SH-SY5Y (cell line): ENCODE data around the gene GBX1.

Experiments
- GATA2 ChIP-seq: IDR thresholded peaks from 2 replicates; pipeline ENCODE4 v1.6.1; 2011; ENCODE audit warnings: mild to moderate bottlenecking, low read depth, low read length
- GATA3 ChIP-seq: IDR thresholded peaks from 2 replicates; pipeline ENCODE4 v1.6.1; 2011; ENCODE audit warnings: low read depth, mild to moderate bottlenecking, low read length, moderate library complexity

The GBX1 gene

DNA sequence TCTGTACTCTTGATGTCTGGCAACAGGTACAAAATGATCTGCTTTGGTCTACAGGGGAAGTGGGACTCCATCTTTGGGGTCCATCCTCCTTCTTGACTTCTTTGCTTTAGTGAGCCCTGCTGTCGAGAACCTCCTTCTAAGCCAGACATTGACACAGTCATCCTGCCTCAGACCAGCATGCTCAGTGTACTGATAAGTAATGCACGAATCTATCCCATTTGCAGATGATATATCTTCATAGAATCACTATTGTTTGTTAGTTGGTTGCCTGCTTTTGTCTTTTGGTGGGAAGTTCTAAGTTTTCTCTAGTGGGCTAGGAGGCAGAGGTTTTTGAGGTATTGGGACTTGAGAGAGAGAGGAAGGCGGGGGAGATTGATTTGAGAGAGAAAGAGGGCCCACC, 33.9 kb upstream of the GBX1 start:
- TF ChIP-seq GATA3 (no peak), GATA2 (no peak)

DNA sequence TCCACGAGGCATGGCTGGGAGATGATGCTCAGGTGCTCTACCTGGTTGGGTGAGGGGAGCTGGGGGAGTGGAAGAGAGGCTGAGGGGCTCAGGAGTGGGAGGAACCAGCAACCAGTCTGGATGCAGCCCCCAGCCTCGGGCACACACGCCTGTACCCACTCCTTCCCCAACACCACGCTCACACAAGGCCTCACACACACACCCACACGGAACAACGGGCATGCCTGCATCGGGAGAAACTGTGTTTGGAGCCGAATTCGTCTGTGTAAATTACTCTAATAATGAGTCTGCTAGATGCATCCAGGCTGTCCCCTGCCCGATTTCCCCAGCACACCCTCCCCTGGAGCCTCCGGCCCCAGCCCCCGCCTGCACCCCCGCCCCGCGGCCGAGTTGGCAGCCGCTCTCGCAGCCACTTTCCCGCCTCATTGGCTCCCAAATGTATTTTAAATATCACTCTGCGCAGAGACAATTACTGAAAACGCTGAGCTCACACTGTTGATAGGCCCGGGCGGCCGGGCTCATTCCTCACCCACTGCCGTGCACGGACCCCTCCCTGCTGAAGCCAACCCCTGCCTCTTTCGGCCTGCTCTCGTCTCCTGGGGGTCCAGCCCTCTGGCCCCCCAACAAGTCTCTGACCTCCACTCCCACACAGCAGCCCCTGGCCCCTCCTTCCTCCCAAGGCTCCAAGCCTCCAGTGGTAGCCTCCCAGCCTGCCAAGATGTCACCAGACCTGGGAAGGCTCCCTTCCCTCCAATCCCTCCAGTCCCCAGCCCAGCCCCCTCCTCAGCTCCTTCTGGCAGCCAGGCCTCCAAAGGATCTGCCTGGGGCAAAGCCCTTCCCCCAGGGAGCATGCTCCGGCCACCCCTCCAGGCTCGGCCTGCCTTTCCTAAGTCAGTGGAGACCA, 31.7 kb upstream of the GBX1 start:
- TF ChIP-seq GATA3: no peak
- TF ChIP-seq GATA2: no peak

DNA sequence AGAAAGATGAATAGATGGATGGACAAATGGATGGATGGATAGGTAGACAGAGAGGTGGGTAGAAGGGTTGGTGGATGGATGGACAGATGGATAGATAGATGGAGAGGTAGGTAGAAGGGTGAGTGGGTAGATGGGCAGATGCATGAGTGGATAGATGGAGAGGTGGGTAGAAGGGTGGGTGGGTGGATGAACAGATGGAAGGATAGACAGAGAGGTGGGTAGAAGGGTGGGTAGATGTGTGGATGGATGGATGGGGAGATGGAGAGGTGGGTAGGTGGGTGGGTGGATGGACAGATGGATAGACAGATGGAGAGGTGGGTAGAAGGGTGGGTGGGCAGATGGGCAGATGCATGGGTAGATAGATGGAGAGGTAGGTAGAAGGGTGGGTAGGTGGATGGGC, 30.4 kb upstream of the GBX1 start:
- TF ChIP-seq GATA3: no peak
- TF ChIP-seq GATA2: no peak

DNA sequence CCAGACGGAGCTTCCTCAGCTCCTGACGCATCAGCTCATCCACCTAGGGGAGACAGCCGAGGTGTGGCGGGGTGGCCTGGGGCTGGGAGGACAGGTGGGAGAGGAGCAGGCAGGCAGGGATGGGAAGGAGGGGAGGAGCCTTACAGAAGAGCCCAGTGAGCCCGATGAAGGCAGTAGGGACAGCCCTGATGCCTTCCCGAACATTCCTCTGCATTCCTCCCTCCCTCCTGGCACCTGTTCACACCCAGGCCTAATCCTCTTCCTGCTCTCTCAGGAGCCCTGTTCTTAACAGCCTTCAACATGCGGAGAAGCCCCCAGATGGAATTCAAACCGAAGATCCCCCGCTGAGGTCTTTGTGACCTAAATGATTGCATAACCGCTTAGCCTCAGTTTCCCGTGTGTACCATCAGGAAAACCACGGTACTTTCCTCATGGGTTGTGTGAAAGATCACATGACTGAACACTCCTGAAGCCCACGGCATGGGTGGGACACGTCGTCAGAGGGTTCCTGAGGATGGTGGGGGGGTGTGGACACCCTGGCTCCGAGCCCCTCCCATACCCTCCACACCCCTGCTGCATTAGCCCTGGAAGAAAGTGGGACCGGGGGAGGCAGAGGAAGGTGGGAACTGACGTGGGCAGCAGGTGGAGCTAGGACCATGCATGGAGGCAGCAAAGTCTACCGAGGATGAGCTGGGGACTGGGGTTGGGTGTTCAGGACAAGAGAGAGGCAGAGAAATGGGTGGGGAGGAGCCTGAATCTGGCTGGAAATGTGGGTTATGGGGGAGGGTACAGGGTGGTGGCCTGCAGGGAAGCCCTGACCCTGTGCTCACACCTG, 28.3 kb upstream of the GBX1 start:
- TF ChIP-seq GATA3: no peak
- TF ChIP-seq GATA2: no peak

DNA sequence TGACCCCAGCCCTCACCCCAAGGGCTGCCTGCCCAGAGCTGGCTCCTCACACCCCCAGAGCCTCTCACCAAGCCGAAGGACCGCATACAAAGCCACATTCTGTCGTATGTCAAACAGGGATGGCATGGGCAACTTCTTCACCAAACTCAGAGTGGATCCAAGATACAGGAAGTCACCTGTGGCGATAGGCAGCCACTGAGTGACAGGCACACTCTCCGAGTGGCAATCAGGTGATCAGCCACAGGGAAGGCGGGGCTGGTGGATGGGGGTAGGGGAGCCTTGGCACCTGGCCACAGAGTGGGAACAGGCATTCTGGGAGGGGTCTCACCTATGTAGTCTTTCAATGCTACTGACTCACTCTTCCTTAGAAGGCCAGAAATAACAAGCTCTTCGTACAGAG, 26.7 kb upstream of the GBX1 start:
- TF ChIP-seq GATA2: no peak
- TF ChIP-seq GATA3: no peak

GRCh38 chr7:151193203-151193978, 25.9 kb upstream of the GBX1 start:
- TF ChIP-seq GATA2: no peak
- TF ChIP-seq GATA3: no peak

DNA sequence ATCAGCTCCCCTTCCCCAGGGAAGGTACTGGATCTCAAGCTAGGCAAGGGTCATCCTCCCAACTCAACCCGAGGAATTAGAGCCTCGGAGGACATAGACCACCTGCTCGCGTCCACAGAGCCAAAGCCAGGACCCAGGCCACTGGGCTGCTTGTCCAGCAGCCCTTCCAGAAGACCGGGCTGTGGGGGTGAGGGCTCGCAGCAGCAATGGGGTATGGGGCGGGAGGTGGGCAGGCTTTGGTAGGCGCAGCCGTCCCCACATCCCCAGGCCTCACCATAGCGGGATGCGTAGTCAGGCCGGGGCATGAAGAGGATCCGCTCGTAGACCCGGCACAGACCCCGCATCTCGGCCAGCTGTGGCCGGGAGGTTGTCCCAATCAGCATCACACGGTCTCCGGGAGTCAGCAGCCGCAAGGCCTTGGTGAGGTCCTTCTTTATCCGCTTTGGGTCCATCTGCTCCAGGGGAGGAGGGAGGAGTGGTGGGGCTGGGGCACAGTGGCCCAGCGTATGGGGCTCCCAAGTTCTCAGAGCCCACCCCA, 24.6 kb upstream of the GBX1 start:
- TF ChIP-seq GATA2 (no peak), GATA3 (no peak)

DNA sequence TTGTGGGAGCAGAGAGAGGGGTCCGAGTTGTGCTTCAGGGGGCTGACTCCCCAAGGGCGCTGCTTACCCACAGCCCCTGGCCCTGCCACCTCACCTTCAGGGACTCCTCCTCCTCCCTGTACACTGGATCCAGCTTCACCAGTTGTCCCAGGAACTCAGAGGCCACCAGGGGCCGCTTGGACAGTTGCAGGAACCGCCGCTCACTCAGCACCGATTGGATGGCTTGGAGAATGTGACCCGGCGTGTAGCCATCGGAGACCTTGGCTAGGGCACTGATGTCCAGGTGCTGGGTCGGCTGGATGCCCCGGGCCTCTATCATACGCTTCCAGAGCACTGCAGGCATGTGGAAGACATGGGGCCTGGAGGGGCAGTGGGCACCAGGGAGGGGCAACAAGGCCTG, 24.1 kb upstream of the GBX1 start:
- TF ChIP-seq GATA2: no peak
- TF ChIP-seq GATA3: no peak

- TF ChIP-seq GATA2 (no peak), GATA3 (no peak)
Measured at GRCh38 chr7:151189038-151189437, 21.5 kb upstream of the GBX1 start.

DNA sequence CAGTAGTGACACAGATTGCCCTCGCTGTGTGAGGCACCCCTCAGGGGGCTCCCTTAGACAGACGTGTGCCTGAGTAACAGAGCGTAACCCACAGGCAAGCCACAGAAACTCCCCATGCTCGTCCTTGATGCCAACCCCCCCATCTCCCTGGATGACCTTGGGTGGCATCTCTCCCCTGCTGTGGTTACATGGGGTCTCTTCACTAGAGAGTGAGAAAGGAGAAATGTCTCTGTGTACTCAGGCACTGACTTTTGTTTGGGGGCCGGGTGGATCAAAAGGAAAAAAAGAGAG, 20.7 kb upstream of the GBX1 start:
- TF ChIP-seq GATA3 (no peak), GATA2 (no peak)

DNA sequence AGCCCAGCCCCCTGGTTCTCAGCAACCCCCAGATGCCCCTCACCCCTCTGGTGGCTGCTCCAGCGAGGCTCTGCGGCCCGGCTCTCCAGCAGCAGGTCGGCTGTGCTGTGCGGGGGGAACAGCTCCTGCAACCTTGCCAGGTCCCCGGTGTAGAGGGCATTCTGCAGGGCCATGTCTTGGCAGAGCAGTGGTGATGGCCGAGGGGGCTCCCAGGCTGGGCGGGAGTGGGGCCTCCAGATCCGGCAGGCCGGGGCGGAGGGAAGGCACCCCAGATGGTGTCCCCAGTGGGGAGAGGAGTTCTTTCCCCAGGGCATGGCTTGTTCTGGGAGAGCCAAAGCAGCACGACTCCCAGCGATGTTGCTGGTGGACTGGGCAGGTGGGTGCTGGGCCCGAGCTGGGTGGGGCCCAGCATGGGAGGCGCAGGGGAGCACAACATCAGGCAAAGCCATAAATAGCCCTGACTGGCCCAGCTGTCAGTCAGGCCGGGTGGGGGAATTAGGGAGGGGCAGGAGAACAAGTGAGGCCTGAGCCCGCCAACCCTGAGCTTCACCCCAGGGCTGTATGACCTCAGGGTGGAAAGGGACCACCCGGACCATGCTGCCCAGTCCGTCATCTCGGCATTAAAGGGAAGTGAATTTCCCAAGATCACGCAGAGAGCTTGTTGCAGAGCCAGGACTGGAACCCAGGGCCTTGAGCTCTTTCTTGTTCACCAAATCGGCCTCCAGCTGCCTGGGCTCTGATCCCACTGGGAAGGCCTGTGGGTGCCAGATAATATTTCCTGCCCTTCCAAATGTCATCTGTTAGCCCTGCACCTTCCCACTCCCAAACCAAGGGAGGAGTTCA, 20.1 kb upstream of the GBX1 start:
- no peak for TF ChIP-seq GATA3
- TF ChIP-seq GATA2: no peak

GRCh38 chr7:151186640-151187408, 19.3 kb upstream of the GBX1 start, which contains the start of gene ASB10:
Gene ASB10, minus strand, starts transcription at chr7:151187250. Its CDS starts 120 bp downstream, at chr7:151187130.
- TF ChIP-seq GATA3 (no peak), GATA2 (no peak)
